ENCODE measurements around the gene LCLAT1.

The LCLAT1 gene

GRCh38 chr2:30681022-30681421 is 234.0 kb downstream of the LCLAT1 start:
- DNase-seq (ENCODE audit: extremely low spot score, insufficient read length, low read depth), result no peak
- no peak for FAIRE-seq

DNA sequence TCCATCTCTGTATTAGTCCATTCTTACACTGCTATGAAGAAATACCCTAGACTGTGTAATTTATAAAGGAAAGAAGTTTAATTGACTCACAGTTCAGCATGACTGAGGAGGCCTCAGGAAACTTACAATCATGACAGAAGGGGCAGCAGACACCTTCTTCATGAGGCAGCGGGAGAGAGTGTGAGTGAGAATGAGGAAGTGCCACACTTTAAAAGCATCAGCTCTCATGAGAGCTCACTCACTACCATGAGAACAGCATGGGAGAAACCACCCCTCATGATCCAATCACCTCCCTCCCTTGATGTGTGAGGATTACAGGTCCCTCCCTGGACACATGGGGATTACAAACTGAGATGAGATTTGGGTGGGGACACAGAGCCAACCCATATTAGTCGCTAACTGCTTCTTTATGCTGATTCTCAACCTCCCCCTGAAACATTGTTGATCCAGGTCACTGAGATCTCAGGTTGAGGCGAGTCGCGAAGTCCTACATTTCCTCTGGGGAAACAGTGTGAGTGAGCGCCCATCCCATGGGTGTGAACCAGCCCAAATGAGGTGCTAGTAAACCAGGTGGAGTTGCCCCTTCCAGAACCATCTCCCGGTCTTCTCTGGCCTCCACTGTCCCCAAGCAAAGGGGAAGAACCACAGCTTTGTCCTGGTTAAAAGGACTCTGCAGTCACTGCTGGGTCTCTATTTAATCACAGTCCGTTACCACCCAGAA is 236.3 kb downstream of the LCLAT1 start:
- FAIRE-seq (peak; percentile 42), DNase-seq (ENCODE audit: extremely low spot score, insufficient read length, low read depth) (no peak)

DNA sequence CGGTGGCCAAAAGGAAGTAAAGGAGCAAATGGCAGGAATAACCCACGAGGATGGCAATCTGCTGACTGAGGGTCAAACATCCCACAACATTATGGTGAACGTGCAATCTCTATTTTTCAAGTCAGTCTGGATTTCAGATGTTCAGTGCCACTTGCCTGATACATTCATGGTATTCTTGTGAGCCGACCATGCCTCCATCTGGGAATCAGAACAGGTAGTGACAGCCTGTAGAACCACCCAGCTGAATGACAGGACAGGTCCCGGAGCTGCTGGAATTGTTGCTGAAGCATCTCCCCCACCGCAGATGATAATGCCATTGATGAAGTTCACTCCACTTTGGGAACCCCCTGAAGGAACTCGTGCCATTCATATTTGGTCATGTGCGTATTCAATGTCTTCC is 237.0 kb downstream of the LCLAT1 start:
- DNase-seq (ENCODE audit: extremely low spot score, insufficient read length, low read depth) (no peak), FAIRE-seq (no peak)

- DNase-seq (ENCODE audit: extremely low spot score, insufficient read length, low read depth) (no peak), FAIRE-seq (no peak)
Observed at GRCh38 chr2:30684516-30684915, 237.5 kb downstream of the LCLAT1 start.

GRCh38 chr2:30684996-30685395 is 237.9 kb downstream of the LCLAT1 start:
- FAIRE-seq (no peak), DNase-seq (ENCODE audit: extremely low spot score, insufficient read length, low read depth) (no peak)

- no peak for DNase-seq (ENCODE audit: extremely low spot score, insufficient read length, low read depth)
- no peak for FAIRE-seq
Observed at GRCh38 chr2:30686000-30686399, 239.0 kb downstream of the LCLAT1 start.

- FAIRE-seq, result no peak
- DNase-seq (ENCODE audit: extremely low spot score, insufficient read length, low read depth), result no peak
Observed at GRCh38 chr2:30686669-30687068, 239.6 kb downstream of the LCLAT1 start.

DNA sequence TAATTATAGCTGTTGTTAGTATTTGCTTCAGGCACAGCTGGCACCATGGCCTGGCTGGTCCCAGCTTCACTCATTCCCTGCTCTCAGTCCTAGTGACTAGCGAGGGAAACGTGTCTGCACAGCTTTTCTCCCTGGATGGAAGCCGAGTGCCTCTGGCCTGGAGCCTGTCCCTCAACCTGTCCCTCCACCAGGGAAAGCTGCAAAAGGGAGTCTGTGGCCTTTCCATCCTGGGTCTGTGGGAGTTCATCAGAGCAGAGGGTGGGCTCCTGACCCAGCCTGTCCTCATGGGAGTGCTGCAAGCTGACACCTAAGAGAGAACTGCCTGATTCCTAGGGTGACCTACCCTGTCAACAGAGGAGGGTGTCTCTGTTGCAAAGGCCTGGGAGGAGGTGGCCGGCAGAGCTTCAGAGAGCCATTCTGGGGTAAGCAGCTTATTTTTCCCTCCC is 241.9 kb downstream of the LCLAT1 start:
- no peak for FAIRE-seq
- no peak for DNase-seq (ENCODE audit: extremely low spot score, insufficient read length, low read depth)

DNA sequence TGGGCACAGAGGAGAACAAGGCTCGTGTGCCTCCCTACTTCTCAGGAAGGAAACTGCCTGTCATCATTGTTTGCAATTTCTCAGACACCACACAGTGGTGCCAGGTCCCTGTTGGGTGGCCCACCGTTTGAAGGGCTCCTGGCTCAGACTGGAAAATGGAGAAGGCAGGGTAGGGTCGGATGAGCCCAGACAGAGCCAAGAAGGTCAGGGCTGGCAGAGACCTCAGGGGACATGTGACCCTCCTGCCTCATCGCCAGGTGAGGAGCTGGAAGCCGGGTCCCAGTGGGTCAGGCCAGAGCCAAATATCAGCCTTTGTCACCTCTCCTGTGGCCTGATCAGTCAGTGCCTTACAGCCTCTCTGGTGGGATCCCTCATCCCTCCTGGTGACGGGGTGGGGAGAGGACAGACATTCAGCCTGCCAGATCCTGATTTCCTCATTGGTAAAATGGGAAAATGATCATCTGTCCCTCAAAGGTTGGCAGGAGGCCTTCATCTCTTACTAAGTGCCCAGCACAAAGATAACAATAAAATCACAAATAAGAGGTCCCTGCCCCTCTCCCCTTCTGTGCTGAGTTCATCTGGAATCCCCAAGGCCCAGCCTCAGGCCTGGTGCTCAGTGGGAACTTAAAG is 242.6 kb downstream of the LCLAT1 start:
- DNase-seq (ENCODE audit: extremely low spot score, insufficient read length, low read depth) (no peak), FAIRE-seq (no peak)

DNA sequence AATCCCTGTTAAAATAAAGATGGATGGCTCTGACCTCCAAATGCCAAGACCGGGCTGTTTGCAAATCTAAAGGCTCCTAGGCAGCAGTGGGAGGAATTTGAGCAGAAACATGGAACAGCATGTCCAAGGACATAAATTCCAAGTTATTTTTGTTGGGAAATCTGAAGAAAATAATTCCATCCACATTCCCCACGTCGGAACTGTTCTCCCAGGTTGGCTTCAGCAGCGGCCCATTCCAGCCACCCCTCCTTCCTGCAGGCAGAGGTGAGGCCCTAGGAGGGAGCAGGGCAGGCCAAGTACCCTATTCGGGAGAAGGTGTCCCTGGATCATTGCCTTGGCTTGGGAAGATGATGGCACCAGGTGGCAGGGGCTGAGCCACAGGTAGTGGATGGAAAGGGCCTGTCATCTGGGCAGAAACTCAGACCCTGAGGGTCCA is 243.1 kb downstream of the LCLAT1 start:
- FAIRE-seq (no peak), DNase-seq (ENCODE audit: extremely low spot score, insufficient read length, low read depth) (no peak)

- no peak for DNase-seq (ENCODE audit: extremely low spot score, insufficient read length, low read depth)
Observed at GRCh38 chr2:30691091-30691947, 244.3 kb downstream of the LCLAT1 start.

GRCh38 chr2:30691948-30692828 is 245.1 kb downstream of the LCLAT1 start:
- no peak for DNase-seq (ENCODE audit: extremely low spot score, insufficient read length, low read depth)
- FAIRE-seq, result no peak

More at GRCh38 chr2:30691091-30691947, 244.3 kb downstream of the LCLAT1 start:
- FAIRE-seq, result no peak

DNA sequence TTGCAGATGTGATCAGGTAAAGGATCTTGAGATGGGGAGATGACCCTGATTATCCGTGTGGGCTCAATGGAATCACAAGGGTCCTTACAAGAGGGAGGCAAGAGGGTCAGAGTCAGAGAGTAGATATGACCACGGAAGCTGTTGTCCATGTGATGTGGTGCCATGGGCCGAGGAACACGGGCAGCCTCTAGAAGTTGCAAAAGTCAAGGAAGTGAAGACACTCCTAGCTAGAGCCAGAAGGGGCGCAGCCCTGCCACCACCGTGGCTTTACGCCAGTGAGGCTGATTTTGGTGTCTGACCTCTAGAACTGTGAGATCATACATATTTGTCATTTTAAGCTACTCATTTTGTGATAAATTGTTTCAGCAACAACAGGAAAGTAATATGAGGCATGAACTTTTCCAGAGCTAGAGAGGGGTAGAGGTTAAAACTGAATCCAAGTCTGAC is 245.8 kb downstream of the LCLAT1 start:
- DNase-seq (ENCODE audit: extremely low spot score, insufficient read length, low read depth), result no peak
- FAIRE-seq, result no peak

Data from GM18507 (cell line).